Trophoblast cell (in vitro differentiated cells and primary cell): ENCODE results near the gene IPO11.

Source experiments
- DNase-seq, 2 donors: peaks; one replicate each; pipeline ENCODE4 v3.0.0-alpha.2; 2016
- H2AFZ ChIP-seq: 2 replicates; pipeline ENCODE4 v1.6.1; 2013; ENCODE audit warnings: low read length, moderate library complexity, mild to moderate bottlenecking; ENCODE audit not compliant: insufficient read depth, poor library complexity
- H2AK5ac ChIP-seq: 2 replicates; pipeline ENCODE4 v1.6.1; 2013; ENCODE audit warnings: mild to moderate bottlenecking, low read length
- H2BK120ac ChIP-seq: 2 replicates; pipeline ENCODE4 v1.6.1; 2013; ENCODE audit warnings: low read length, mild to moderate bottlenecking, moderate library complexity; ENCODE audit not compliant: insufficient read depth, poor library complexity
- H2BK12ac ChIP-seq: 2 replicates; pipeline ENCODE4 v1.6.1; 2013; ENCODE audit warnings: mild to moderate bottlenecking, low read length, moderate library complexity
- H2BK5ac ChIP-seq: 2 replicates; pipeline ENCODE4 v1.6.1; 2013; ENCODE audit warnings: low read length, low read depth, moderate library complexity, mild to moderate bottlenecking; ENCODE audit not compliant: poor library complexity
- H3K14ac ChIP-seq: 2 replicates; pipeline ENCODE4 v1.6.1; 2013; ENCODE audit warnings: mild to moderate bottlenecking, low read length
- H3K18ac ChIP-seq: 2 replicates; pipeline ENCODE4 v1.6.1; 2013; ENCODE audit warnings: mild to moderate bottlenecking, low read length
- H3K23ac ChIP-seq: 2 replicates; pipeline ENCODE4 v1.6.1; 2013; ENCODE audit warnings: low read length
- H3K27ac ChIP-seq: 2 replicates; pipeline ENCODE4 v1.5.1; 2013; ENCODE audit warnings: low read depth, mild to moderate bottlenecking, inconsistent platforms, low read length, moderate library complexity
- H3K27me3 ChIP-seq: 2 replicates; pipeline ENCODE4 v1.6.1; 2013; ENCODE audit warnings: inconsistent platforms, mild to moderate bottlenecking, low read length, moderate library complexity; ENCODE audit not compliant: insufficient read depth
- H3K36me3 ChIP-seq, 2 experiments: 1 replicate in 1 of 2; 2 replicates in 1 of 2; pipeline ENCODE4 v1.6.1; 2013; ENCODE audit warnings: low read length in 2 of 2, mild to moderate bottlenecking in 2 of 2, moderate library complexity in 1 of 2; ENCODE audit not compliant: insufficient read depth in 2 of 2, control insufficient read depth in 1 of 2
- H3K4ac ChIP-seq: 2 replicates; pipeline ENCODE4 v1.6.1; 2013; ENCODE audit warnings: low read depth, mild to moderate bottlenecking, low read length, moderate library complexity
- H3K4me1 ChIP-seq, 2 experiments: 1 replicate in 1 of 2; 2 replicates in 1 of 2; pipeline ENCODE4 v1.6.1; 2013; ENCODE audit warnings: low read length in 2 of 2, mild to moderate bottlenecking in 2 of 2, moderate library complexity in 1 of 2; ENCODE audit not compliant: insufficient read depth in 2 of 2, control insufficient read depth in 1 of 2
- H3K4me2 ChIP-seq: 2 replicates; pipeline ENCODE4 v1.6.1; 2013; ENCODE audit warnings: inconsistent platforms, mild to moderate bottlenecking, low read length, moderate library complexity
- H3K4me3 ChIP-seq: 2 replicates; pipeline ENCODE4 v1.5.1; 2013; ENCODE audit warnings: mild to moderate bottlenecking, low read depth, low read length, inconsistent platforms
- H3K79me1 ChIP-seq: one replicate; pipeline ENCODE4 v1.6.1; 2013; ENCODE audit warnings: low read length
- H3K79me2 ChIP-seq: 2 replicates; pipeline ENCODE4 v1.6.1; 2013; ENCODE audit warnings: low read length, mild to moderate bottlenecking; ENCODE audit not compliant: control insufficient read depth, insufficient read depth, poor library complexity
- H3K9ac ChIP-seq: 2 replicates; pipeline ENCODE4 v1.6.1; 2013; ENCODE audit warnings: mild to moderate bottlenecking, low read length
- H3K9me3 ChIP-seq: 2 replicates; pipeline ENCODE4 v1.6.1; 2013; ENCODE audit warnings: low read depth, mild to moderate bottlenecking, control low read depth, inconsistent platforms, low read length; ENCODE audit not compliant: insufficient read depth
- H4K12ac ChIP-seq: 2 replicates; pipeline ENCODE4 v1.6.1; 2013; ENCODE audit warnings: low read depth, mild to moderate bottlenecking, low read length, moderate library complexity
- H4K8ac ChIP-seq: 2 replicates; pipeline ENCODE4 v1.6.1; 2013; ENCODE audit warnings: low read depth, mild to moderate bottlenecking, low read length, moderate library complexity
- H4K91ac ChIP-seq: one replicate; pipeline ENCODE4 v1.6.1; 2013; ENCODE audit warnings: low read depth, mild to moderate bottlenecking, low read length, moderate library complexity
- WGBS: extraction: QIAGEN DNeasy Blood & Tissue Kit; methylation state at CpG from one replicate; pipeline ENCODE4 v1.1.7; 2013; ENCODE audit warnings: missing lambda C conversion rate; ENCODE audit not compliant: insufficient read length, insufficient coverage; ENCODE audit errors: extremely low coverage; 5-methylcytosine and 5-hydroxymethylcytosine counted together

Gene IPO11

DNA sequence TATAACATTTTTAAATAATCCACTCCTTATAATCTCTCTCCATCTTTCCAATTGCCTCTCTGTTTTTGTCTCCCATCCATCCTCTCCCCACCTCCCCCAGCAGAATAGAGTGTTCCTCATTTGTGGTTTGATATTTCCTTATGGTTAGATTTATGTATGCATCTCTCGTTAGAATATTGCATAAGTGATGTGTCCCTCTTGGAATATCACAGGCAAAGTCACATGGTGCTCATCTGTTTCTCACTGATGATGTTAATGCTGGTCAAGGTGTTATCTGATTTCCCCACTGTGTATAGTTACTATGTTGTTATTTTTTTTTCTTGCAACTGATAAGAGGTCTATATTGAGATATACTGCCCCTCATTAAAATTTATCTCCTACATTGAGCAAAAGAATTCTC is 162.9 kb downstream of the IPO11 start:
- H4K12ac ChIP-seq, result no peak overlapping the region
- H3K9me3 ChIP-seq, result no peaks in the 10 kb centered on the region
- DNase-seq, result no peak
- H3K23ac ChIP-seq, result no peak overlapping the region
- H2BK12ac ChIP-seq, result no peak overlapping the region
- no peak overlapping the region for H3K4ac ChIP-seq
- H2AK5ac ChIP-seq, result no peak overlapping the region
- no peak overlapping the region for H2BK120ac ChIP-seq
- H3K4me2 ChIP-seq, result no peak overlapping the region
- H2BK5ac ChIP-seq, result no peak overlapping the region
- no peak overlapping the region for H3K18ac ChIP-seq
- no peak overlapping the region for H3K14ac ChIP-seq
- no peak overlapping the region for H3K27ac ChIP-seq
- no peaks in the 10 kb centered on the region for H3K27me3 ChIP-seq
- H3K4me3 ChIP-seq, result no peak overlapping the region
- H3K79me1 ChIP-seq, result no peaks in the 10 kb centered on the region
- no peaks in the 10 kb centered on the region for H3K79me2 ChIP-seq
- H4K8ac ChIP-seq, result no peak overlapping the region
- H2AFZ ChIP-seq, result no peak overlapping the region
- no CpG with 5 or more reads among the region's 1 CpG for WGBS
- no peak overlapping the region for H3K9ac ChIP-seq
- H3K36me3 ChIP-seq, result peaks cover 0 to 2% of the 10 kb centered on the region in 2 experiments
- H3K4me1 ChIP-seq, result no peaks in the 10 kb centered on the region
- H4K91ac ChIP-seq, result no peak overlapping the region

DNA sequence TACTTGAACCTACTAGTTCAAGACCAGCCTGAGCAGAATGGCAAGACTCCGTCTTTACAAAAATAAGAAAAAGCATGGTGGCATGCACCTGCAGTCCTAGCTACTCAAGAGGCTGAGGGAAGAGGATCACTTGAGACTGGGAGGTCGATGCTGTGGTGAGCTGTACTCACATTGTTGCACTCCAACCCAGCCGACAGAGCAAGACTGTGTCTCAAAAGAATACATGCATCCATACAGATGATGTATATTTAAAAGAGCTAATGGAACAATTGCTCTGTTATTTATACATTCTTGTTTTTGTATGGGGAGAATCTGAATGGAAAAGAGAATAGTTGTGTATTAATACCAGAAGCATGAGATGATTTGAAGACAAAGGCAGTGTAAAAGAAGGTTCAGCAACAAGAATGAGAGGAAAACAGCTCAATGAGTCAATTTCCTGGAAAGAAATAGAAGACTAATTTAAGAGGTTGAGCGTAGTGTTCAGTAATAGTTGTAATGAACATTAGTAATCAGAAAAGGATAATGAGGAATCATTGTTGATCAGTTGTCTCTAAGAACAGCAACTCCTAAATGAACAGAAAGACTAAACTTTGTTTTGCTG is 164.1 kb downstream of the IPO11 start:
- no peak overlapping the region for H2BK12ac ChIP-seq
- DNase-seq, result no peak
- H3K27me3 ChIP-seq, result no peaks in the 10 kb centered on the region
- H2BK120ac ChIP-seq, result no peak overlapping the region
- no peak overlapping the region for H3K27ac ChIP-seq
- no peak overlapping the region for H3K9ac ChIP-seq
- H3K4me1 ChIP-seq, result no peaks in the 10 kb centered on the region
- no peak overlapping the region for H4K12ac ChIP-seq
- no peaks in the 10 kb centered on the region for H3K79me1 ChIP-seq
- no peak overlapping the region for H2BK5ac ChIP-seq
- H3K36me3 ChIP-seq, result peaks cover 0 to 2% of the 10 kb centered on the region in 2 experiments
- no peak overlapping the region for H3K4me3 ChIP-seq
- H3K14ac ChIP-seq, result no peak overlapping the region
- H2AK5ac ChIP-seq, result no peak overlapping the region
- no peak overlapping the region for H2AFZ ChIP-seq
- H3K9me3 ChIP-seq, result no peaks in the 10 kb centered on the region
- no peak overlapping the region for H3K4ac ChIP-seq
- H3K4me2 ChIP-seq, result no peak overlapping the region
- no peak overlapping the region for H3K23ac ChIP-seq
- H3K79me2 ChIP-seq, result no peaks in the 10 kb centered on the region
- no peak overlapping the region for H4K8ac ChIP-seq
- no peak overlapping the region for H3K18ac ChIP-seq
- no CpG with 5 or more reads among the region's 4 CpGs for WGBS
- H4K91ac ChIP-seq, result no peak overlapping the region

DNA sequence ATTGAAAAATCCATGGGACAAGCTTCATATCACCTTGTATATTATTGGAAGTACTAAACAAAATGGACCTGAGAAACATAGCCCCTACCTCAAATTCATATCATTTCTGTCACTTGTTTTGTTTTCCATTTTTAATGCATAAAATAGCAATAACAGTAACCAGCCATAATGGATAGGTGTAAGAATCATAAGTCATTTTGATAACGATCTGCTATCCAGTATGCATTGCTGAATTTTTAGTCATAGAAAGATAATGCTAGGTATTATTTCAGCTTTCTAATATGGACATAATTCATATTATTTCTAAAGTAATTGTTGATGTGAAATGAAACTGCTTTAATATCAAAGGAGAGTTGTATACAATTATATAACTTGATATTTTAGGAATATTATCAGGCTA is 164.9 kb downstream of the IPO11 start:
- H3K14ac ChIP-seq, result no peak overlapping the region
- H3K4ac ChIP-seq, result no peak overlapping the region
- no peak overlapping the region for H2BK12ac ChIP-seq
- no peak overlapping the region for H4K91ac ChIP-seq
- H4K12ac ChIP-seq, result no peak overlapping the region
- peak; percentile 7 to 74 for DNase-seq
- no peaks in the 10 kb centered on the region for H3K79me1 ChIP-seq
- H3K4me2 ChIP-seq, result no peak overlapping the region
- H3K36me3 ChIP-seq, result peaks cover 0 to 2% of the 10 kb centered on the region in 2 experiments
- H3K79me2 ChIP-seq, result no peaks in the 10 kb centered on the region
- no peak overlapping the region for H3K23ac ChIP-seq
- no peaks in the 10 kb centered on the region for H3K4me1 ChIP-seq
- H3K27ac ChIP-seq, result no peak overlapping the region
- no peak overlapping the region for H4K8ac ChIP-seq
- H3K9me3 ChIP-seq, result no peaks in the 10 kb centered on the region
- WGBS, result no CpG with 5 or more reads among the region's 1 CpG
- H2AFZ ChIP-seq, result no peak overlapping the region
- H3K4me3 ChIP-seq, result no peak overlapping the region
- H3K18ac ChIP-seq, result no peak overlapping the region
- H3K9ac ChIP-seq, result no peak overlapping the region
- H2BK120ac ChIP-seq, result no peak overlapping the region
- H2BK5ac ChIP-seq, result no peak overlapping the region
- no peak overlapping the region for H2AK5ac ChIP-seq
- no peaks in the 10 kb centered on the region for H3K27me3 ChIP-seq

DNA sequence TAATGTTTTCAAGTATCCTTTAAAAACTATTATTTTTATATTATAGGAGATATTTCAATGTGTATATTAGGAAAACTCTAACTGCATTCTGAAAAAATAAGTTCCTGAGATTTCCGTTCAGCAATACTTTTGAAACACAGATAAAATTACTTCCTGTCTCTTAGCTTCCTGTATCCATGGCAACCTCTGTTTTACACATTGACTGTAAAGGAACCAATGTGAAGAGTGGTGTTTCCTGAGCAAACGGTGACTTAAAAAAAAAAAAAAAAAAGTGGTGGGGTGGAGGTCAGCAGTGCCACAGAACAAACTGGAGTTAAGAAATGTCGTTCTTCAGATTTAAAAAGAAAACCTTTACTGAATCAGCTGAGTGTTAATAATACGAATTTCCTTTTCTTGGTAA is 166.0 kb downstream of the IPO11 start, which contains the start of gene LRRC70:
LRRC70 (plus strand) TSS at position 280 of the 400 bp plus-strand sequence. CDS start 620 bp downstream, outside the sequence.
- Histone ChIP-seq H2BK120ac (no peak within 1 kb of the TSS), H3K14ac (no peak within 1 kb of the TSS), H2BK5ac (no peak within 1 kb of the TSS), H3K4me2 (no peak within 1 kb of the TSS), H2BK12ac (no peak within 1 kb of the TSS), H3K27me3 (no peaks in the 10 kb centered on the region), H4K8ac (no peak within 1 kb of the TSS), H3K4ac (no peak within 1 kb of the TSS), H3K36me3 (no peaks in the 10 kb centered on the region), H2AK5ac (no peak within 1 kb of the TSS), H3K4me1 (no peaks in the 10 kb centered on the region), H4K12ac (no peak within 1 kb of the TSS), H3K4me3 (no peak within 1 kb of the TSS), H3K79me2 (no peaks in the 10 kb centered on the region), H2AFZ (no peak within 1 kb of the TSS), H3K9ac (no peak within 1 kb of the TSS), H3K9me3 (no peaks in the 10 kb centered on the region), H3K79me1 (no peaks in the 10 kb centered on the region), H4K91ac (no peak within 1 kb of the TSS), H3K23ac (no peak within 1 kb of the TSS), H3K27ac (no peak within 1 kb of the TSS), H3K18ac (no peak within 1 kb of the TSS)
- DNase-seq, result peak; percentile 12 to 91
- WGBS, result no CpG with 5 or more reads among the region's 4 CpGs
